Measurements from ENCODE around the gene RTP1.
"Not testable (repeated sequence)": the region's sequence is repeated elsewhere in the genome, so short reads cannot be mapped to it uniquely, and the experiment has no call there.

Gene RTP1

GRCh38 chr3:187198490-187198889 lies 1.2 kb downstream of the RTP1 start:
- no peak for DNase-seq (ENCODE audit: low read depth)

DNA sequence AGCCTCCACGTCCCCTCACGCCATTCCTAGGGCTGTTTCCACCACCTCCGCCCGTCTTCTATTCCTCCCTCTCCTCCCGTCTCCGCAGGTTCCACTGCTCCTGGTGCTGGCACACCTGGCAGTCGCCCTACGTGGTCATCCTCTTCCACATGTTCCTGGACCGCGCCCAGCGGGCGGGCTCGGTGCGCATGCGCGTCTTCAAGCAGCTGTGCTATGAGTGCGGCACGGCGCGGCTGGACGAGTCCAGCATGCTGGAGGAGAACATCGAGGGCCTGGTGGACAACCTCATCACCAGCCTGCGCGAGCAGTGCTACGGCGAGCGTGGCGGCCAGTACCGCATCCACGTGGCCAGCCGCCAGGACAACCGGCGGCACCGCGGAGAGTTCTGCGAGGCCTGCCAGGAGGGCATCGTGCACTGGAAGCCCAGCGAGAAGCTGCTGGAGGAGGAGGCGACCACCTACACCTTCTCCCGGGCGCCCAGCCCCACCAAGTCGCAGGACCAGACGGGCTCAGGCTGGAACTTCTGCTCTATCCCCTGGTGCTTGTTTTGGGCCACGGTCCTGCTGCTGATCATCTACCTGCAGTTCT lies 2.3 kb downstream of the RTP1 start:
- not testable (repeated sequence) for DNase-seq (ENCODE audit: low read depth)

GRCh38 chr3:187205683-187206082 lies 8.4 kb downstream of the RTP1 start:
- DNase-seq (ENCODE audit: low read depth) = no peak

DNA sequence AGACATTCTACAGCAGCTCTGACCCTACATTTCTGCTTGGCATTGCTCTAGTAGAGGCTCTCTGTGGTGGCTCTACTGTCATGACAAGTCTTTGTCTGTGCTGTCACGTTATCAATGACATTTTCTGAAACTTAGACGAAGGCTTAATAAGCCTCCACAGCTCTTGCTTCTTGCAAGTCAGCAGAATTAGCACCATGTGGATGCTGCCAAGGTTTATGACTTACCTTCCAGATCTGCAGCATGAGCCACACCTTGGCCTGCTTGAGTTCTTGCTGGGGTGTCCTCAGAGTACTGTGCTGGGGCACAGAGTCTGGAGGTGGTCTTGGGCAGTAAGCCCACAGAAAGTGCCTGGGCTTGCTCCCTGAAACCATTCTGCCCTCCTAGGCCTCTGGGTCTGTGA lies 9.8 kb downstream of the RTP1 start:
- DNase-seq (ENCODE audit: low read depth) = no peak

DNA sequence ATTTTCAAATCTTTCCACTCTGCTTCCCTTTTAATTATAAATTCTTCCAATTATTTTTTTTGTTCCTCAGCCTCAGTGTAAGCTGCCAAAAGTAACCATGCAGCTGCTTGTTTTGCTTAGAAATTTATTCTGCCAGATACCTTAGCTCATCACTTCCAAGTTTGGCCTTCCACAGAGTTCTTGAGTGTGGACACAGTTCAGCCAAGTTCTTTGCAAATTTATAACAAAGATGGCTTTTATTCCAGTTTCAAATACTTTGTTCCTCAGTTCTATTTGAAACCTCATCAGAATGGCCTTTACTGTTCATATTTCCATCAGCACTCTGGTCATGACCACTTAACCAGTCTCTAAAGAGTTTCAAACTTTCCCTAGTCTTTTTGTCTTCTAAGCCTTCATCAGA lies 10.3 kb downstream of the RTP1 start:
- no peak for DNase-seq (ENCODE audit: low read depth)

GRCh38 chr3:187208159-187208558 lies 10.9 kb downstream of the RTP1 start:
- no peak for DNase-seq (ENCODE audit: low read depth)

DNA sequence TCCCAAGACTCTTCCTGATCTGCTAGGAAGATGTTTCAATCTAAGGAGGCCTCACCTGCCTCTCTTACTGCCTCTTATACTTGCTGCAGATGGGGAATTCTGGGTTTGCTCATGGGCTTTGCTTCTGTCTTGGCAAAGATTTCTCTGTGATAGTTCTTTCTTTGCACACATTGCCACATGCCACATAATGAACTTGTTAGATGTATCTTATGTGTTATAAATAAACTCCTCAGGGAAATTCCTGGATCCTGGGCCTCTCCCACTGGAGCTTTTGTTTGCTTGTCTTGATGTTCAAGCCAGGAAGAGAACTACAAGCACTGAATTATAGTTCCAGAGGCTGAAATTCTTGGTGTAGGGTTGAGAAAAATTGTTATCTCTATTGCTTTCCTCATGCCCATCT lies 12.2 kb downstream of the RTP1 start:
- DNase-seq (ENCODE audit: low read depth) = no peak

DNA sequence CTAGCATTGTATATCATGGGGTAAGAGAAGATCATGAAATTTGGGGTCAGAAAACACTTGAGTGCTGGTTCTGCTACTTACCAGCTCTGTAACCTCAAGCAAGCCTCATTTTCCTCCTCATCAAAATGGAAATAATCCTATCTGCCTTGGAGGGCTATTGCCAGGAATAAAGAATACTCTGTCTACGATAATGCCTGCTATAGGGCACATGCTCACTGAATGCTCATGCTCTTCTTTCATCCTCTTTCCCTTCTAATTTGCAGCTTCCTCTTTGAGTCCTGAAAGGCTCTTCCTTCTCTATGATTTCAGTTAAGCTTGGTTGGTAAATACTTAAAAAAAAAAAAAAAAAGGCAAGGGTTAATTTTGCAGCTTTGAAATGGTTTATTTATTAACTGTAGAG lies 12.8 kb downstream of the RTP1 start:
- no peak for DNase-seq (ENCODE audit: low read depth)

- no peak for DNase-seq (ENCODE audit: low read depth)
These were observed 13.4 kb downstream of the RTP1 start for GRCh38 chr3:187210545-187211327.

- no peak for DNase-seq (ENCODE audit: low read depth)
These were observed 14.4 kb downstream of the RTP1 start for GRCh38 chr3:187211532-187212195.

DNA sequence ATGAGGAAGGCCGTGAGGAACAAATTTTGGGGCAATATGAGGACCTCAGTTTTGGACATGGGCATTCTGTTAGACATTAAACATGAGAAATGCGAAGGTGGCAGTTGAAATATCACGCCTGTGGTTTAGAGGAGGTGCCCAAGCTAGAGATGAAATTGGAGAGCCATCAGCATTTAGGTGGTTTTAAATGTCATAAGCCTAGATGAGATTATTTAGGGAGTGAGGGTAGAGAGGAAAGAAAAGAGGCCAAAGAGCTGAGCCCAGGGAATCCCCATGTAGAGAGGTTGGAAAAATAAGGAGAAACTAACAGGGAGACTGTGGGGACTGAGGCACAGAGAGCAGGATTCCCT lies 14.9 kb downstream of the RTP1 start:
- no peak for DNase-seq (ENCODE audit: low read depth)

DNA sequence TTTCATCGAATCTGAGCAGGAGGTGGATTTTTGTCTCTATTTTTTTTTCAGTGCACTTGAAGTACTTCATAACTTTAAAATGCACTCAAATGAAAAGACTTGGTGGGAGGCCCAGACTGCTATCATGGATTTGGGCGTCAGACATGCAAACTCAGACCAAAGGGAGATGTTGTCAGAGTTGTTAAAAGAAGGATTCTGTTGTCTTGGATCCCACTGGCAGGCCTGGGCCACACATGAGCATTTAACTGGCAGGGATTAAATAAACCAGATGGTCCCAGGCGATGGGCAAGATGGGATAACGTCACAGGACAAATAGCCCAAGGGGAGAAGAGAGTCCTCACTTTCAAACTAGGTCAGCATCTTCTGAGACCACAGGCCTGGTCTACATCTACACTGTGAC lies 15.4 kb downstream of the RTP1 start:
- no peak for DNase-seq (ENCODE audit: low read depth)

GRCh38 chr3:187213616-187214015 lies 16.3 kb downstream of the RTP1 start:
- DNase-seq (ENCODE audit: low read depth) = no peak

- DNase-seq (ENCODE audit: low read depth) = no peak
These were observed 18.2 kb downstream of the RTP1 start for GRCh38 chr3:187215460-187215859.

DNA sequence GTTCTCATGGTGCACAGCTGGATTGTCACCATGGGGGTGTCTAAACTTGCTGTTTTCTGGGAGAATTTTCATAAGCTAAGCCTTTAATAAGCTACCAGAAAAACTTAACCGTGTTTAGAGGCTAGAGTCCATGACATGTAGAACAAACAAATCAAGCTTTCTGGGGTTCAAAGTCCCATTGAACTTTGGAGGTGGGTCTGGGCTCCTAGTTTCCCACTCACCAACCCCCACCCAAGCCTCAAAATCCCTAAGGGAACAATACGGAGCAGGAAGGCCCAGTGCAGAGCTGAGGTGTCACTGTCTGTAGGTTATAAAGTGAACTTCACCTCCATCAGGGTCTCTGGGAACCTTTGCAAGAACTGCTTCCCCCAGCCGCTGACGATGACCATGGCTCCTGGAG lies 25.5 kb downstream of the RTP1 start:
- no peak for DNase-seq (ENCODE audit: low read depth)

- no peak for DNase-seq (ENCODE audit: low read depth)
These were observed 26.5 kb downstream of the RTP1 start for GRCh38 chr3:187223799-187224198.

GRCh38 chr3:187227658-187228258 lies 30.5 kb downstream of the RTP1 start:
- no peak for DNase-seq (ENCODE audit: low read depth)

- DNase-seq (ENCODE audit: low read depth) = no peak
These were observed 31.5 kb downstream of the RTP1 start for GRCh38 chr3:187228740-187229139.

DNA sequence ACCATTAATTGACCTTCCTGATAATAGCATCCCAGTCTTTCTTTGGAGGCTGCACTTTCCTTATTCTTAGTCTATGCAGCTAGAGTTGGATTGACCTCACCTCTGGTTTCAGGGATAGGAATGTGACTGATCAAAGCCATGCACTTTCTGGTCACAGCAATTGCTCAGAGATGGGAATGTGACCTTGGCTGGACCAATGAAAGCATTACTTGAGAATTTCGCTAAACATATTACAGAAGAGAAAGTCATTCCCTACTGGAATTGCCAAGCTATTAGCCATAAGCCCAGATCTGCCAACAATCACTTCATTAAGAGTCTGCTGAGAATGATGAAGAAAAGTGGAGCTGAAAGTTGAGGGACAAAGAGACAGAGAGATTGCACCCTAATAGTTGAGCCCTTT lies 32.7 kb downstream of the RTP1 start:
- DNase-seq (ENCODE audit: low read depth) = no peak

- DNase-seq (ENCODE audit: low read depth) = no peak
These were observed 39.7 kb downstream of the RTP1 start for GRCh38 chr3:187236962-187237361.

- DNase-seq (ENCODE audit: low read depth) = no peak
These were observed 40.5 kb downstream of the RTP1 start for GRCh38 chr3:187237741-187238140.

GRCh38 chr3:187238239-187238638 lies 41.0 kb downstream of the RTP1 start:
- no peak for DNase-seq (ENCODE audit: low read depth)

DNA sequence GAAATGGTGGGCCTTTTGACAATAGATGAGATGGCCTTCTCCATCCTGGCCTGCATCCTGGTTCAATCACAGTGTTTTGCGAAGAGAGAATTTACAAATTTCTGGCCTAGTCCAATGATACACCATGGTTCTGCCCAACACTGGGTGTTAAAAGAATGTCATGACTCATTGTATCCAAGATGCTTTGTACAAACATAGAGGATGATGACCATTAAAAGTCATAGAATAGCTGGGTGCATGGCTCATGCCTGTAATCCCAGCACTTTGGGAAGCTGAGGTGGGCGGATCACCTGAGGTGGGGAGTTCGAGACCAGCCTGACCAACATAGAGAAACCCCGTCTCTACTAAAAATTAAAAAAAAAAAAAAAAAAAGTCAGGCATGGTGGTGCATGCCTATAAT lies 41.5 kb downstream of the RTP1 start:
- not testable (repeated sequence) for DNase-seq (ENCODE audit: low read depth)
